GF-D8 (cell line): ENCODE results near the gene YWHAB.
"Not testable (repeated sequence)": the region's sequence is repeated elsewhere in the genome, so short reads cannot be mapped to it uniquely, and the experiment has no call there.

ENCODE experiments used
- DNase-seq: peaks from one replicate; lab custom pipeline; 2025; lab: John Stamatoyannopoulos, UW

The YWHAB gene

GRCh38 chr20:44869471-44869870 lies 16.0 kb upstream of the YWHAB start:
- DNase-seq: no peak

DNA sequence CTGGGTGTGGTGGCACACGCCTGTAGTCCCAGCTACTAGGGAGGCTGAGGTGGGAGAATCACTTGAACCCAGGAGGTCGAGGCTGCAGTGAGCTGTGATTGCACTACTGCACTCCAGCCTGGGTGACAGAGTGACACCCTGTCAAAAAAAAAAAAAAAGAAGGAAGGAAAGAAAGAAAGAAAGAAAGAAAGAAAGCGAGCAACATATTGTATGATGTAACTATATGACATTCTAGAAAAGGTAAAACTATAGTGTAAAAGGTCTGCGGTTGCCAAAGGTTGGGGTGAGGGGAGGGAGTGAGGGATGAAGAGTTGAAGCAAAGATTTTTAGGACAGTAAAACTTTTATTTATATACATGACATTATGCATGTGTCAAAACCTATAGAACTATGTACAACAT lies 3.1 kb upstream of the YWHAB start:
- not testable (repeated sequence) for DNase-seq

- DNase-seq: no peak
Measured at GRCh38 chr20:44883214-44883902, 2.1 kb upstream of the YWHAB start.

- DNase-seq: no peak
Measured at GRCh38 chr20:44884907-44885391, 556 bp upstream of the YWHAB start.

- no peak for DNase-seq
Measured at GRCh38 chr20:44886266-44886651, 754 bp downstream of the YWHAB start.

DNA sequence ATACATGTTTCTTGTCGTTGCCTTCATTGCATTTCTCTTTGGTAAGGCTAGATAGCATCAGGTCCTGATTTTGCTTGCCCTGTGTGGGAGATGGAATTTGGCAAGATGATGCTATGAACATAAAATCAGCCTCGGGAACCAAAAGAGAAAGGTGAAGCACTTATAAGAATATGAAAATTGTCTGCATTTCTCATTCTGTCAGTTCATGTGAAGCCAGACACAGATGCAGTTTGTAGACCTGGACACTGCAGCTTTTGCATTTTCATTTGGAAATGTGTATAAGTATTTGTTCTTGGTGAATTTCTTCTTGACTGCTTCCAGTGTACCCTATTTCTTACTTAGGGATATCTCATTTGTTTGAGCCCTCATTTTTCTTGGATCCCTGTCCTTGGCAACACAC lies 1.3 kb downstream of the YWHAB start:
- no peak for DNase-seq

DNA sequence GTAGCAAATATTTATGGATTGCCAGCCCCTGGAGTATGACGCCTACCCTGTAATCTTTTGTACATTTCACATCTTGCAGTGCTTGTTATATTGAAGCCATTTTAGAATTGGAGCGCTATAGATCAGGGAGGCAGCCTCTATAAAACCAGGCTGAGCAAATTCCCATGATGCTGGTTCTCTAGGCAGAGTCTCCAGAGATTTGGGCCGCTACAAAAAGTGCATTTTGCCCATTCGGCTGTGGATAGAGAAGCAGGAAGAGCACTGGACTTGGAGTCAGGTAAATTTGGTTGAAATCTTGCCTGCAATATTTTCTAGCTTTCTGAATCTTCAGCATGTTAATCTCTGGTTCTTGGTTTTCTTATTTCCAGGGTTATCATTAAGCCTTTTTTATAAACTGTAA lies 2.0 kb downstream of the YWHAB start:
- no peak for DNase-seq

- no peak for DNase-seq
Measured at GRCh38 chr20:44888226-44889103, 3.0 kb downstream of the YWHAB start.

GRCh38 chr20:44891826-44892225 lies 6.3 kb downstream of the YWHAB start:
- DNase-seq: no peak

- DNase-seq: no peak
Measured at GRCh38 chr20:44894959-44895358, 9.5 kb downstream of the YWHAB start.

GRCh38 chr20:44896583-44896982 lies 11.1 kb downstream of the YWHAB start:
- DNase-seq: peak; percentile 83

GRCh38 chr20:44897133-44897532 lies 11.6 kb downstream of the YWHAB start:
- no peak for DNase-seq

GRCh38 chr20:44900231-44900854 lies 14.8 kb downstream of the YWHAB start:
- DNase-seq: no peak

DNA sequence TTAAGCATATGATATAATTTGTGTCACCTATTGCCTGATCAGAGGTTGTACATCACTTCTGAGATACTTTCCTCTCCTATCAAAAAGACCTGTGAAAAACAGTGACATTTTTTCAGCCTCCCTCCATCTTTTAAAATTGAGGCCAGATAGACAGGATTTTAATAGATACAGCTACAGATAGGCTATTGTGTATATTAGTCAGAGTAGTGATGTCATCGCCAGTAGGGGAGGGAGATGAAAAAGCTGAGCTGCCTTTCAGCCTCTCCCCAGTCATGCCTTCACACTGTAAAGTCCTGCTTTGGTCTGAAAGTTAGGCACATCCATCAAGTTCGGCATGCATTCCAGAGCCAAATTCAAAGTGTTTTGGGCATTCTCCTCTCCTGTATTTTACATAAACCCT lies 16.5 kb downstream of the YWHAB start:
- DNase-seq: no peak

DNA sequence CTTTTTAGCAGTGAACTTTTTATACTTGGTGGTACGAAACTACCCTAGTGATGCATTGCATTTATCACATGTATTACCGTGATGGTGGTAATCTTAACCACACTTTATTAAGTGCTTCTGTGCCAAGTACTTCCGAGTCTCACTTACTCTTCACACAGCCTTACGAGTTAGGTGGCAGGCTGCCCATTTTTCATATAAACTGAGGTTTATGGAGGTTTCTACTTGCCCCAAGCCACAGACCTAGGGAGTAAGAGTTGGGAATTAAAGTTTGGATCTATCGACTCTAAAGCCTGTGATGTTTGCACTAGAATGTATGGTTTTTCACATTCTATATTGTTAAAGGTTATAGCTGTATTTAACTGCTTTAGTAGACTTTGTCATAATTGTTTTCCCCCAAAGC lies 18.9 kb downstream of the YWHAB start:
- DNase-seq: no peak

- no peak for DNase-seq
Measured at GRCh38 chr20:44908987-44909871, 23.7 kb downstream of the YWHAB start.

- DNase-seq: no peak
Measured at GRCh38 chr20:44909872-44910689, 24.6 kb downstream of the YWHAB start, which contains the start of gene PABPC1L. Gene PABPC1L (plus strand): TSS chr20:44910060. CDS start chr20:44910144, 84 bp downstream.

DNA sequence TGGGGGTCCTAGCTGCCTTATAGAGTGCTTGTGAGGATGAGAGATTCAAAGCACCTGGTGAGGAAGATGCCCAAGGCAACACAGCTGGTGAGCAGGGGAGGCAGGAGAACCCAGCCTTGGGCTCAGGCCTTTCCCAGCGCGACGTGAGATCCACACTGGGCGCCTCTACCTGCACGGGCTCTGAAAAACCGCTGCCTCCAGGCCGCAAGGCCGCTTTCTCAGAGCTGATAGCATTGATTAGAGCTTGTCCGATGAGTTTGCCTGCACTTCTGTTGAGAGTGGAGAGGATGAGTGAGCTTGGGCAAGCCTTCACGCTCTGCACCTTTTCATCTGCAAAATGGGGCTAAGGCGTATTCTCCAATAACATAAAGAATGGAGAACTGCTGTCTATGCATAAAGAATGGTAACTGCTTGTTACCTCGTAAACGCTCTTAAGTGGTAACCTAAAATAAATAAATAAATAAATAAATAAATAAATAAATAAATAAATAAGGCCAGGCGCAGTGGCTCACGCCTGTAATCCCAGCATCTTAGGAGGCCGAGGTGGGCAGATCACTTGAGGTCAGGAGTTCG lies 25.3 kb downstream of the YWHAB start:
- DNase-seq: no peak

DNA sequence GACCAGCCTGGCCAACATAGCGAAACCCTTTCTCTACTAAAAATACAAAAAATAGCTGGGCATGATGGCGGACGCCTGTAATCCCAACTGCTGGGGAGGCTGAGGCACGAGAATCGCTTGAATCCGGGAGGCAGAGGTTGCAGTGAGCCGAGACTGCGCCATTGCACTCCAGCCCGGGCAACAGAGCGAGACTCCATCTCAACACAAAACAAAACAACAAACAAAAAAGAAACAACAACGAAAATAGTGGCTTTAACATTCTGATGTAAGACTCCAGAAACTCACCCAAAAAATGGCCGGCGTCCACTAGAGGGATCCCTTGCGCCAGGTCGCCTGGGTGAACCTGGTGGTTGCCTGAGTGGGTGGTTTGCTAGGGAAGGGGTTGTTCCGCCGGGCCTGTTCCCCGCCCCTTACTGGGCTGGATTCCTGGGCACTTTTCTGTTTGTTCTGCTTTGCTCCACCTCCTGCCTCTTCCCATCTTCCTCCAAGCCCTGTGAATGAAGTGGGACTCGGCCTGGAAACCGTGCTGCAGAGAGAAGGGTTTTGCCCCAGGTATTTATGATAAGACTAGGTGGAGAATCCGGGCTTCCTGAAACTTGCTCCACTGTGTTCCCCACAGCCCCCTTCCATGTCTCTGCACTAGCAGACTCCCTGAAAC lies 25.9 kb downstream of the YWHAB start:
- no peak for DNase-seq

GRCh38 chr20:44912189-44912588 lies 26.7 kb downstream of the YWHAB start:
- no peak for DNase-seq
